Ovary (tissue), 3 donors: ENCODE results near the gene ACSF2.

Experiments
- CTCF ChIP-seq, 3 donors: fragments of 450-650 bp in 2 of 3; fragments of 200-600 bp in 1 of 3; IDR thresholded peaks; one replicate each; pipeline versions ENCODE4 v1.5.1 to v1.8.0; 2016 to 2022; ENCODE audit warnings: antibody characterized with exemption in 3 of 3, mild to moderate bottlenecking in 1 of 3
- EP300 ChIP-seq: sonication (generic); formaldehyde crosslinking; IDR thresholded peaks from one replicate; pipeline ENCODE4 v1.6.1; 2017; ENCODE audit warnings: antibody characterized with exemption
- donor health status: DM: no; HTN: no; CAD: no.

DNA sequence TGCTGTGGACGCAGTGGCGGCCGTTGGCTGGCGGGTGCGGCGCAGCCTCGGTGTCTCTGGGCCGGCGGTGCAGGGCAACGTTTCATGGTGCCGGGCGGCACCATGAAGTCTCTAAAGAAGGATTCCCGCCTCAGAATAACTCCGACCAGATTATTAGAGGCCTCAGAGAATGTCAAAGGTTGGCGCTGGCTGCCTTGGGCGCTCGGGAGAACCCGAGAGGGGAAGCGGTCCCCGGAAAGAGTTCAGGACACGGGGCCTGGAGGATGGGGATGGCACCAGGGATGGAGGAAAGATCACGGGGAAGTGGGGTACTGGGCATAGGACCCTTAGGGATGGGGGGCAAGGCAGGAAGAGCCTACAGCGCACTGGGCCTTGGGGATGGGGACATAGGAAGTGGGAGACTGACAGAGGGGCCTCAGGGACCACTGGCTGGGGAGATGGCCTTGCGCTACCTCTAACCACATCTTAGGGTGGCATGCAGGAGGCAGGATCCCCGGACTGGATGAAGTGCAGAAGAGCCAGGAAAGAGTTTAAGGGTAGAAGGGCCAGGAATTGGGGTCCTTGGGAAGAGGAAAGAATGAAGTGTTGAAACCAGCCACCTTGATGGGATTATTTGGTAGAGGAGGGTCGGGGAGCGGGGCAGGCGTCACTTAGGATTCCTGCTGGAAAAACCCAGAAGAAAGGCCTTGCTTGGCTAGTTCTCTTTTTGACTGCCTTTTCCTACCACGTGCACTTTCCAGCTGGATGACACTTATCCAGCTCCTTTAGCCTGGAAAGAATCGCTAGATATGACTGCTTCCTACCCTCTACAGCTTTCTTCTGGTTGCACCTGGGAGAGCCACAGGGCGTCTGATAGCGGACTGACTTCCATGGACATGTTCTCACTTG is 82.8 kb downstream of the ACSF2 start:
- TF ChIP-seq CTCF (IDR thresholded peaks at IDR 0.05) (no peak), EP300 (no peak)
